K562 (cell line): Measurements from ENCODE around the gene PLXNA2. TPM values are rescaled to one million over a fixed set of nuclear protein-coding genes. Genes with fewer than 3 reads are reported as not detected.

Source experiments
- ARID2 ChIP-seq: fragments of 450-650 bp; IDR thresholded peaks from 2 replicates; pipeline ENCODE4 v1.6.1; 2017; ENCODE audit warnings: antibody characterized with exemption, mild to moderate bottlenecking
- BHLHE40 ChIP-seq: IDR thresholded peaks from 2 replicates; pipeline ENCODE4 v1.6.1; 2011; ENCODE audit warnings: low read length, improper control_type of control experiment
- CHD2 ChIP-seq: IDR thresholded peaks from 2 replicates; pipeline ENCODE4 v1.6.1; 2011; ENCODE audit warnings: low read depth, low read length
- HDAC1 ChIP-seq, 2 experiments: fragments of 450-650 bp; IDR thresholded peaks; 2 replicates each; pipeline ENCODE4 v1.6.1; 2016 to 2017; ENCODE audit warnings: inconsistent platforms in 1 of 2, mild to moderate bottlenecking in 1 of 2, moderate library complexity in 1 of 2
- JUND ChIP-seq, 2 experiments: IDR thresholded peaks; 2 replicates in 1 of 2; 3 replicates in 1 of 2; pipeline ENCODE4 v1.6.1; 2011; ENCODE audit warnings: borderline replicate concordance in 2 of 2, low read depth in 2 of 2, low read length in 2 of 2, improper control_type of control experiment in 1 of 2, missing biosample characterization in 1 of 2, missing genetic modification characterization in 1 of 2, missing genetic modification reagents in 1 of 2
- KLF16 ChIP-seq: IDR thresholded peaks from 2 replicates; pipeline ENCODE4 v1.6.1; 2016; ENCODE audit warnings: antibody characterized with exemption
- MYC ChIP-seq, 2 experiments: fragments of 250-450 bp in 1 of 2; sonication (Bioruptor Pico) in 1 of 2; IDR thresholded peaks; 2 replicates each; pipeline versions ENCODE4 v1.5.1 to v1.6.1; 2012 to 2021; ENCODE audit warnings: low read depth in 2 of 2, borderline replicate concordance in 1 of 2, improper control_type of control experiment in 1 of 2, low read length in 1 of 2, mild to moderate bottlenecking in 1 of 2, moderate library complexity in 1 of 2
- POLR3A ChIP-seq: IDR thresholded peaks from 2 replicates; pipeline ENCODE4 v1.6.1; 2011; ENCODE audit warnings: borderline replicate concordance, mild to moderate bottlenecking, moderate library complexity; ENCODE audit not compliant: insufficient read length, insufficient read depth; ENCODE audit errors: extremely low read depth
- PTTG1 ChIP-seq: fragments of 450-650 bp; IDR thresholded peaks from 2 replicates; pipeline ENCODE4 v1.6.1; 2016; ENCODE audit warnings: low read depth, mild to moderate bottlenecking, missing genetic modification characterization, missing compliant biosample characterization
- SOX6 ChIP-seq: fragments of 450-650 bp; IDR thresholded peaks from 2 replicates; pipeline ENCODE4 v1.6.1; 2014; ENCODE audit warnings: mild to moderate bottlenecking
- ZNF263 ChIP-seq: sonication (generic); formaldehyde crosslinking; IDR thresholded peaks from 2 replicates; pipeline ENCODE4 v1.8.0; 2022; ENCODE audit warnings: mild to moderate bottlenecking, missing genetic modification reagents, borderline replicate concordance
- polyA plus RNA-seq, 8 experiments: library from polyadenylated mRNA; depleted of rRNA in 4 of 8; stranded (reverse) in 5 of 8; unstranded in 3 of 8; fragments of >200 nt; fragmentation: Nextera tagmentation in 2 of 8; fragmentation: Illumina TruSeq in 1 of 8; extraction: Ambion mirVana in 2 of 8; extraction: Trizol in 1 of 8; gene quantifications; 2 replicates each; pipeline versions ENCODE4 v1.2.1 to v1.2.3, GENCODE V29; 2011 to 2014; ENCODE audit warnings: inconsistent platforms in 1 of 8, missing spikeins in 1 of 8
- total RNA-seq, 7 experiments: library from RNA; depleted of rRNA in 6 of 7; stranded (reverse); fragments of >200 nt in 6 of 7; fragmentation: Illumina TruSeq in 2 of 7; extraction: Trizol in 2 of 7; gene quantifications; 2 replicates each; pipeline versions ENCODE4 v1.2.1 to v1.2.3, GENCODE V29; 2011 to 2021; ENCODE audit warnings: low replicate concordance in 1 of 7
- TF ChIP-seq, protein P1 (sequence below): sonication (generic); formaldehyde crosslinking; IDR thresholded peaks from 2 replicates; pipeline ENCODE4 v1.8.1; 2022; ENCODE audit warnings: missing genetic modification reagents
- TF ChIP-seq, protein P2 (sequence below): fragments of 200-400 bp; formaldehyde crosslinking; IDR thresholded peaks from 2 replicates; pipeline ENCODE4 v1.6.1; 2017; ENCODE audit warnings: mild to moderate bottlenecking, low read depth, low read length, moderate library complexity
- TF ChIP-seq, protein P3 (sequence below): fragments of 450-650 bp; IDR thresholded peaks from 2 replicates; pipeline ENCODE4 v1.6.1; 2018; ENCODE audit not compliant: partially characterized antibody
- TF ChIP-seq, protein P4 (sequence below): fragments of 450-650 bp; formaldehyde crosslinking; IDR thresholded peaks from 2 replicates; pipeline ENCODE4 v1.4.0; 2022; ENCODE audit warnings: missing genetic modification characterization
- TF ChIP-seq, protein P5 (sequence below): conservative IDR thresholded peaks from 2 replicates; pipeline ENCODE4 v1.6.1; 2011; ENCODE audit warnings: low read depth, mild to moderate bottlenecking, low read length; ENCODE audit not compliant: control insufficient read depth

The PLXNA2 gene
- total and polyA plus RNA-seq, 9 of the 15 experiments (the other 6 are each of a cell fraction or from before 2014, with no cell fraction given), result 0.01 to 1.3 (median 0.32) TPM

DNA sequence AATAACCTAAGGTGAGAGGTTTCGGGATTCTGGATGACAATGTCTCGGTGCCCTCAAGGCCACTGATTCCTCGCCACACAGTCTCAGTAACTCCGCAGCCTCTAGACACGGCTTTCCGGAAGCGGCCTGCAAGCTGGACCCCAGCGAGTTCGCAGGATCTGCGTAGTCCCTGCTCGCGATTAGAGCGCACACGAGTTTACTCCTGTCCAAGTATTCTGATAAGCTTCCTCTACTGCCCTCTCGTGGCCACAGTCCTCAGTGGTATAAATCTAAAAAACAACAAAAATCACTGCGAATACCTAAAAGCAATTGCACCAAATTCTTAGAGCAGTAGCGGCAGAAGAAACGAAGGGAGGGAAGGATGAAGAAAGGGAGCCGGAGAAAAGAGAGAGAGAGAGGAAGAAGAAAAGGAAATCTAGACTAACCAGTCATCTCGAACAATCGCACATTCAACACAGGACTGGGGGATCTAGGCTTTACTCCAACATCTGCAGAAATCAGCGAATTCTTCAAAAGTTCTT lies 1.1 kb upstream of the PLXNA2 start (continued):
- TF ChIP-seq, protein P1, sequence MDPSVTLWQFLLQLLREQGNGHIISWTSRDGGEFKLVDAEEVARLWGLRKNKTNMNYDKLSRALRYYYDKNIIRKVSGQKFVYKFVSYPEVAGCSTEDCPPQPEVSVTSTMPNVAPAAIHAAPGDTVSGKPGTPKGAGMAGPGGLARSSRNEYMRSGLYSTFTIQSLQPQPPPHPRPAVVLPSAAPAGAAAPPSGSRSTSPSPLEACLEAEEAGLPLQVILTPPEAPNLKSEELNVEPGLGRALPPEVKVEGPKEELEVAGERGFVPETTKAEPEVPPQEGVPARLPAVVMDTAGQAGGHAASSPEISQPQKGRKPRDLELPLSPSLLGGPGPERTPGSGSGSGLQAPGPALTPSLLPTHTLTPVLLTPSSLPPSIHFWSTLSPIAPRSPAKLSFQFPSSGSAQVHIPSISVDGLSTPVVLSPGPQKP (CRISPR knock-in tag), result no peak
- TF ChIP-seq BHLHE40, result peak; percentile 60
- TF ChIP-seq, protein P2, sequence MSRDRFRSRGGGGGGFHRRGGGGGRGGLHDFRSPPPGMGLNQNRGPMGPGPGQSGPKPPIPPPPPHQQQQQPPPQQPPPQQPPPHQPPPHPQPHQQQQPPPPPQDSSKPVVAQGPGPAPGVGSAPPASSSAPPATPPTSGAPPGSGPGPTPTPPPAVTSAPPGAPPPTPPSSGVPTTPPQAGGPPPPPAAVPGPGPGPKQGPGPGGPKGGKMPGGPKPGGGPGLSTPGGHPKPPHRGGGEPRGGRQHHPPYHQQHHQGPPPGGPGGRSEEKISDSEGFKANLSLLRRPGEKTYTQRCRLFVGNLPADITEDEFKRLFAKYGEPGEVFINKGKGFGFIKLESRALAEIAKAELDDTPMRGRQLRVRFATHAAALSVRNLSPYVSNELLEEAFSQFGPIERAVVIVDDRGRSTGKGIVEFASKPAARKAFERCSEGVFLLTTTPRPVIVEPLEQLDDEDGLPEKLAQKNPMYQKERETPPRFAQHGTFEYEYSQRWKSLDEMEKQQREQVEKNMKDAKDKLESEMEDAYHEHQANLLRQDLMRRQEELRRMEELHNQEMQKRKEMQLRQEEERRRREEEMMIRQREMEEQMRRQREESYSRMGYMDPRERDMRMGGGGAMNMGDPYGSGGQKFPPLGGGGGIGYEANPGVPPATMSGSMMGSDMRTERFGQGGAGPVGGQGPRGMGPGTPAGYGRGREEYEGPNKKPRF, result no peak
- no peak; the same call in 1 of the 2 replicates for TF ChIP-seq ZNF263 (CRISPR knock-in tag)
- 0 out of 2 replicates have a peak, but pooled peaks have one; percentile 20 for TF ChIP-seq CHD2
- TF ChIP-seq, protein P3, sequence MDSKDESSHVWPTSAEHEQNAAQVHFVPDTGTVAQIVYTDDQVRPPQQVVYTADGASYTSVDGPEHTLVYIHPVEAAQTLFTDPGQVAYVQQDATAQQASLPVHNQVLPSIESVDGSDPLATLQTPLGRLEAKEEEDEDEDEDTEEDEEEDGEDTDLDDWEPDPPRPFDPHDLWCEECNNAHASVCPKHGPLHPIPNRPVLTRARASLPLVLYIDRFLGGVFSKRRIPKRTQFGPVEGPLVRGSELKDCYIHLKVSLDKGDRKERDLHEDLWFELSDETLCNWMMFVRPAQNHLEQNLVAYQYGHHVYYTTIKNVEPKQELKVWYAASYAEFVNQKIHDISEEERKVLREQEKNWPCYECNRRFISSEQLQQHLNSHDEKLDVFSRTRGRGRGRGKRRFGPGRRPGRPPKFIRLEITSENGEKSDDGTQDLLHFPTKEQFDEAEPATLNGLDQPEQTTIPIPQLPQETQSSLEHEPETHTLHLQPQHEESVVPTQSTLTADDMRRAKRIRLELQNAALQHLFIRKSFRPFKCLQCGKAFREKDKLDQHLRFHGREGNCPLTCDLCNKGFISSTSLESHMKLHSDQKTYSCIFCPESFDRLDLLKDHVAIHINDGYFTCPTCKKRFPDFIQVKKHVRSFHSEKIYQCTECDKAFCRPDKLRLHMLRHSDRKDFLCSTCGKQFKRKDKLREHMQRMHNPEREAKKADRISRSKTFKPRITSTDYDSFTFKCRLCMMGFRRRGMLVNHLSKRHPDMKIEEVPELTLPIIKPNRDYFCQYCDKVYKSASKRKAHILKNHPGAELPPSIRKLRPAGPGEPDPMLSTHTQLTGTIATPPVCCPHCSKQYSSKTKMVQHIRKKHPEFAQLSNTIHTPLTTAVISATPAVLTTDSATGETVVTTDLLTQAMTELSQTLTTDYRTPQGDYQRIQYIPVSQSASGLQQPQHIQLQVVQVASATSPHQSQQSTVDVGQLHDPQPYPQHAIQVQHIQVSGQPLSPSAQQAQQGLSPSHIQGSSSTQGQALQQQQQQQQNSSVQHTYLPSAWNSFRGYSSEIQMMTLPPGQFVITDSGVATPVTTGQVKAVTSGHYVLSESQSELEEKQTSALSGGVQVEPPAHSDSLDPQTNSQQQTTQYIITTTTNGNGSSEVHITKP, result peak; percentile 80
- TF ChIP-seq SOX6, result peak; percentile 32; the same call in 1 of the 2 replicates
- TF ChIP-seq MYC (IDR thresholded peaks at IDR 0.05; ENCODE audit: low read depth, low read length), result 0 out of 2 replicates have a peak, but pooled peaks have one; percentile 40
- no peak for TF ChIP-seq MYC (CRISPR knock-in tag; IDR thresholded peaks at IDR 0.05; ENCODE audit: borderline replicate concordance, low read depth)
- peak; percentile 38; the same call in 1 of the 2 replicates for TF ChIP-seq JUND (IDR thresholded peaks at IDR 0.05; ENCODE audit: borderline replicate concordance, low read depth, low read length)
- no peak for TF ChIP-seq JUND (tag; IDR thresholded peaks at IDR 0.05; ENCODE audit: borderline replicate concordance, low read depth, low read length)
- TF ChIP-seq, protein P4, sequence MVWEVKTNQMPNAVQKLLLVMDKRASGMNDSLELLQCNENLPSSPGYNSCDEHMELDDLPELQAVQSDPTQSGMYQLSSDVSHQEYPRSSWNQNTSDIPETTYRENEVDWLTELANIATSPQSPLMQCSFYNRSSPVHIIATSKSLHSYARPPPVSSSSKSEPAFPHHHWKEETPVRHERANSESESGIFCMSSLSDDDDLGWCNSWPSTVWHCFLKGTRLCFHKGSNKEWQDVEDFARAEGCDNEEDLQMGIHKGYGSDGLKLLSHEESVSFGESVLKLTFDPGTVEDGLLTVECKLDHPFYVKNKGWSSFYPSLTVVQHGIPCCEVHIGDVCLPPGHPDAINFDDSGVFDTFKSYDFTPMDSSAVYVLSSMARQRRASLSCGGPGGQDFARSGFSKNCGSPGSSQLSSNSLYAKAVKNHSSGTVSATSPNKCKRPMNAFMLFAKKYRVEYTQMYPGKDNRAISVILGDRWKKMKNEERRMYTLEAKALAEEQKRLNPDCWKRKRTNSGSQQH (CRISPR knock-in tag), result peak; percentile 48; the same call in 1 of the 2 replicates
- peak; percentile 72 for TF ChIP-seq ARID2
- no peak for TF ChIP-seq POLR3A
- no peak for TF ChIP-seq PTTG1 (tag)
- TF ChIP-seq HDAC1 (IDR thresholded peaks at IDR 0.05), result peak in 1 of 2 experiments; percentile 66; a peak in 2 of 4 replicates
- 0 out of 2 replicates have a peak, but pooled peaks have one; percentile 30 for TF ChIP-seq KLF16
- TF ChIP-seq, protein P5, sequence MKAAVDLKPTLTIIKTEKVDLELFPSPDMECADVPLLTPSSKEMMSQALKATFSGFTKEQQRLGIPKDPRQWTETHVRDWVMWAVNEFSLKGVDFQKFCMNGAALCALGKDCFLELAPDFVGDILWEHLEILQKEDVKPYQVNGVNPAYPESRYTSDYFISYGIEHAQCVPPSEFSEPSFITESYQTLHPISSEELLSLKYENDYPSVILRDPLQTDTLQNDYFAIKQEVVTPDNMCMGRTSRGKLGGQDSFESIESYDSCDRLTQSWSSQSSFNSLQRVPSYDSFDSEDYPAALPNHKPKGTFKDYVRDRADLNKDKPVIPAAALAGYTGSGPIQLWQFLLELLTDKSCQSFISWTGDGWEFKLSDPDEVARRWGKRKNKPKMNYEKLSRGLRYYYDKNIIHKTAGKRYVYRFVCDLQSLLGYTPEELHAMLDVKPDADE, result no peak
